H1 (cell line): Measurements from ENCODE around the gene OXER1. TPM values are rescaled to one million over a fixed set of nuclear protein-coding genes. Genes with fewer than 3 reads are reported as not detected.

ENCODE experiments used
- ATF2 ChIP-seq: IDR thresholded peaks from 2 replicates; pipeline ENCODE4 v1.6.1; 2012; ENCODE audit warnings: low read length, inconsistent platforms
- E2F6 ChIP-seq: IDR thresholded peaks from 2 replicates; pipeline ENCODE4 v1.6.1; 2012; ENCODE audit warnings: inconsistent platforms
- JUND ChIP-seq: IDR thresholded peaks from 2 replicates; pipeline ENCODE4 v1.6.1; 2011; ENCODE audit warnings: mild to moderate bottlenecking, improper control_type of control experiment, low read length
- SAP30 ChIP-seq: fragments of 300-600 bp; sonication (generic); IDR thresholded peaks from 2 replicates; pipeline ENCODE4 v1.7.1; 2012; ENCODE audit warnings: low read length, moderate library complexity, mild to moderate bottlenecking, inconsistent platforms; ENCODE audit not compliant: insufficient read depth, insufficient replicate concordance
- SP4 ChIP-seq: IDR thresholded peaks from 2 replicates; pipeline ENCODE4 v1.6.1; 2012; ENCODE audit warnings: low read length, inconsistent platforms
- polyA plus RNA-seq, 7 experiments: library from polyadenylated mRNA; depleted of rRNA in 3 of 7; stranded (reverse) in 5 of 7; unstranded in 2 of 7; fragments of >200 nt in 5 of 7; fragments of 200-250 nt in 2 of 7; gene quantifications; 1 replicate in 5 of 7; 2 replicates in 1 of 7; 4 replicates in 1 of 7; pipeline versions ENCODE4 v1.2.1 to v1.2.3, GENCODE V29; 2011 to 2013; ENCODE audit warnings: missing spikeins in 2 of 7, mixed read lengths in 2 of 7
- total RNA-seq: library from RNA; stranded (reverse); fragmentation: NEBNext Ultra II Directional; extraction: Animal tissue kit (Norgen Biotek cat#: 25700); gene quantifications from 2 replicates; pipeline ENCODE4 v1.2.1, GENCODE V29; 2021
- TF ChIP-seq, protein P1 (sequence below): IDR thresholded peaks from 2 replicates; pipeline ENCODE4 v1.6.1; 2011; ENCODE audit warnings: low read depth, mild to moderate bottlenecking, low read length; ENCODE audit not compliant: insufficient read depth
- TF ChIP-seq, protein P2 (sequence below): fragments of 300-600 bp; sonication (generic); IDR thresholded peaks from 2 replicates; pipeline ENCODE4 v1.7.1; 2012; ENCODE audit warnings: low read length, moderate library complexity, mild to moderate bottlenecking, inconsistent platforms; ENCODE audit not compliant: insufficient replicate concordance

The OXER1 gene
- total and polyA plus RNA-seq, 2 of the 8 experiments (the other 6 are each of a cell fraction or from before 2014, with no cell fraction given) = 1.2 to 2.9 TPM

DNA sequence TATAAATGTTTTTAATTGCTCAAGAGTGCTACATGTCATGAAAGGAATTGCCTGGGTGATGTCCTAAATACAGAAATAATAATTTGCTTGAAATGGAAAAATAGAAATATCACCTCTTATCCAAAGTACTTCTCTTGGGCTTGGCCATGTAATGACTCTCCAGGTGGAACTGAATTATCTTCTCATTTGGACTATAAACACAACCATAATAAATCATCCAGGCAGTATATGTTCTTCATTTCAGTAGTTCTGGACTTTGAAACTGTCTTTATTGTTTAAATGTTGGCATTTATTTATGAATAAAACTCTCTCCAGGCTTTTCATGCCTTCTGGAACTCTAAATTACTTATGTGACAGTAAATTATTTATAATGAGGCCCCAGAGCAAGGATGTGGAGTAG, 40.5 kb downstream of the OXER1 start (continued):
- TF ChIP-seq, protein P1, sequence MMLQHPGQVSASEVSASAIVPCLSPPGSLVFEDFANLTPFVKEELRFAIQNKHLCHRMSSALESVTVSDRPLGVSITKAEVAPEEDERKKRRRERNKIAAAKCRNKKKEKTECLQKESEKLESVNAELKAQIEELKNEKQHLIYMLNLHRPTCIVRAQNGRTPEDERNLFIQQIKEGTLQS = no peak
- TF ChIP-seq SP4 (no peak), JUND (no peak), E2F6 (no peak), ATF2 (no peak), SAP30 (no peak)
- TF ChIP-seq, protein P2, sequence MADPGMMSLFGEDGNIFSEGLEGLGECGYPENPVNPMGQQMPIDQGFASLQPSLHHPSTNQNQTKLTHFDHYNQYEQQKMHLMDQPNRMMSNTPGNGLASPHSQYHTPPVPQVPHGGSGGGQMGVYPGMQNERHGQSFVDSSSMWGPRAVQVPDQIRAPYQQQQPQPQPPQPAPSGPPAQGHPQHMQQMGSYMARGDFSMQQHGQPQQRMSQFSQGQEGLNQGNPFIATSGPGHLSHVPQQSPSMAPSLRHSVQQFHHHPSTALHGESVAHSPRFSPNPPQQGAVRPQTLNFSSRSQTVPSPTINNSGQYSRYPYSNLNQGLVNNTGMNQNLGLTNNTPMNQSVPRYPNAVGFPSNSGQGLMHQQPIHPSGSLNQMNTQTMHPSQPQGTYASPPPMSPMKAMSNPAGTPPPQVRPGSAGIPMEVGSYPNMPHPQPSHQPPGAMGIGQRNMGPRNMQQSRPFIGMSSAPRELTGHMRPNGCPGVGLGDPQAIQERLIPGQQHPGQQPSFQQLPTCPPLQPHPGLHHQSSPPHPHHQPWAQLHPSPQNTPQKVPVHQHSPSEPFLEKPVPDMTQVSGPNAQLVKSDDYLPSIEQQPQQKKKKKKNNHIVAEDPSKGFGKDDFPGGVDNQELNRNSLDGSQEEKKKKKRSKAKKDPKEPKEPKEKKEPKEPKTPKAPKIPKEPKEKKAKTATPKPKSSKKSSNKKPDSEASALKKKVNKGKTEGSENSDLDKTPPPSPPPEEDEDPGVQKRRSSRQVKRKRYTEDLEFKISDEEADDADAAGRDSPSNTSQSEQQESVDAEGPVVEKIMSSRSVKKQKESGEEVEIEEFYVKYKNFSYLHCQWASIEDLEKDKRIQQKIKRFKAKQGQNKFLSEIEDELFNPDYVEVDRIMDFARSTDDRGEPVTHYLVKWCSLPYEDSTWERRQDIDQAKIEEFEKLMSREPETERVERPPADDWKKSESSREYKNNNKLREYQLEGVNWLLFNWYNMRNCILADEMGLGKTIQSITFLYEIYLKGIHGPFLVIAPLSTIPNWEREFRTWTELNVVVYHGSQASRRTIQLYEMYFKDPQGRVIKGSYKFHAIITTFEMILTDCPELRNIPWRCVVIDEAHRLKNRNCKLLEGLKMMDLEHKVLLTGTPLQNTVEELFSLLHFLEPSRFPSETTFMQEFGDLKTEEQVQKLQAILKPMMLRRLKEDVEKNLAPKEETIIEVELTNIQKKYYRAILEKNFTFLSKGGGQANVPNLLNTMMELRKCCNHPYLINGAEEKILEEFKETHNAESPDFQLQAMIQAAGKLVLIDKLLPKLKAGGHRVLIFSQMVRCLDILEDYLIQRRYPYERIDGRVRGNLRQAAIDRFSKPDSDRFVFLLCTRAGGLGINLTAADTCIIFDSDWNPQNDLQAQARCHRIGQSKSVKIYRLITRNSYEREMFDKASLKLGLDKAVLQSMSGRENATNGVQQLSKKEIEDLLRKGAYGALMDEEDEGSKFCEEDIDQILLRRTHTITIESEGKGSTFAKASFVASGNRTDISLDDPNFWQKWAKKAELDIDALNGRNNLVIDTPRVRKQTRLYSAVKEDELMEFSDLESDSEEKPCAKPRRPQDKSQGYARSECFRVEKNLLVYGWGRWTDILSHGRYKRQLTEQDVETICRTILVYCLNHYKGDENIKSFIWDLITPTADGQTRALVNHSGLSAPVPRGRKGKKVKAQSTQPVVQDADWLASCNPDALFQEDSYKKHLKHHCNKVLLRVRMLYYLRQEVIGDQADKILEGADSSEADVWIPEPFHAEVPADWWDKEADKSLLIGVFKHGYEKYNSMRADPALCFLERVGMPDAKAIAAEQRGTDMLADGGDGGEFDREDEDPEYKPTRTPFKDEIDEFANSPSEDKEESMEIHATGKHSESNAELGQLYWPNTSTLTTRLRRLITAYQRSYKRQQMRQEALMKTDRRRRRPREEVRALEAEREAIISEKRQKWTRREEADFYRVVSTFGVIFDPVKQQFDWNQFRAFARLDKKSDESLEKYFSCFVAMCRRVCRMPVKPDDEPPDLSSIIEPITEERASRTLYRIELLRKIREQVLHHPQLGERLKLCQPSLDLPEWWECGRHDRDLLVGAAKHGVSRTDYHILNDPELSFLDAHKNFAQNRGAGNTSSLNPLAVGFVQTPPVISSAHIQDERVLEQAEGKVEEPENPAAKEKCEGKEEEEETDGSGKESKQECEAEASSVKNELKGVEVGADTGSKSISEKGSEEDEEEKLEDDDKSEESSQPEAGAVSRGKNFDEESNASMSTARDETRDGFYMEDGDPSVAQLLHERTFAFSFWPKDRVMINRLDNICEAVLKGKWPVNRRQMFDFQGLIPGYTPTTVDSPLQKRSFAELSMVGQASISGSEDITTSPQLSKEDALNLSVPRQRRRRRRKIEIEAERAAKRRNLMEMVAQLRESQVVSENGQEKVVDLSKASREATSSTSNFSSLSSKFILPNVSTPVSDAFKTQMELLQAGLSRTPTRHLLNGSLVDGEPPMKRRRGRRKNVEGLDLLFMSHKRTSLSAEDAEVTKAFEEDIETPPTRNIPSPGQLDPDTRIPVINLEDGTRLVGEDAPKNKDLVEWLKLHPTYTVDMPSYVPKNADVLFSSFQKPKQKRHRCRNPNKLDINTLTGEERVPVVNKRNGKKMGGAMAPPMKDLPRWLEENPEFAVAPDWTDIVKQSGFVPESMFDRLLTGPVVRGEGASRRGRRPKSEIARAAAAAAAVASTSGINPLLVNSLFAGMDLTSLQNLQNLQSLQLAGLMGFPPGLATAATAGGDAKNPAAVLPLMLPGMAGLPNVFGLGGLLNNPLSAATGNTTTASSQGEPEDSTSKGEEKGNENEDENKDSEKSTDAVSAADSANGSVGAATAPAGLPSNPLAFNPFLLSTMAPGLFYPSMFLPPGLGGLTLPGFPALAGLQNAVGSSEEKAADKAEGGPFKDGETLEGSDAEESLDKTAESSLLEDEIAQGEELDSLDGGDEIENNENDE = no peak
